HepG2 (cell line): ENCODE results near the gene COL27A1. TPM values are rescaled to one million over a fixed set of nuclear protein-coding genes. Genes with fewer than 3 reads are reported as not detected.

Source experiments
- ATAC-seq: fragments of 200-7000 bp; cut with Tn5 transposase; 3 replicates; pipeline ENCODE4 v1.9.1; 2020; ENCODE audit warnings: mild to moderate bottlenecking, moderate library complexity
- BruUV-seq: library from RNA; stranded (reverse); fragments of 400-500 nt; replicated peaks from 2 replicates; lab custom pipeline; 2021; lab: Mats Ljungman, UMichigan
- CTCF ChIA-PET: fragments of 300-600 bp; formaldehyde crosslinking; extraction: SDS; loops from one replicate; lab custom pipeline; 2021; ENCODE audit warnings: low total read pairs, inconsistent platforms, low intra/inter-chr PET ratio; lab: Yijun Ruan, JAX
- POLR2A ChIA-PET: fragments of 350-600 bp; sonication (Branson Sonifier 250); formaldehyde crosslinking; loops from one replicate; lab custom pipeline; 2020; ENCODE audit warnings: antibody characterized with exemption, inconsistent platforms; lab: Yijun Ruan, JAX
- DNase-seq: peaks from one replicate; pipeline ENCODE4 v3.0.0-alpha.2; 2015; ENCODE audit warnings: low spot score
- FAIRE-seq: peaks from 3 replicates; lab custom pipeline; 2011; peaks lifted over from hg19 to GRCh38; lab: Jason Lieb, UNC
- H2AFZ ChIP-seq: one replicate; pipeline ENCODE4 v1.6.1; 2011; ENCODE audit warnings: low read length, inconsistent platforms
- H3K27ac ChIP-seq: fragments of 300-600 bp; 3 replicates; pipeline ENCODE4 v1.8.0; 2011; ENCODE audit warnings: mixed run types, mild to moderate bottlenecking, mixed read lengths, low read length, inconsistent platforms; ENCODE audit not compliant: insufficient read depth; ENCODE audit errors: extremely low read length
- H3K27me3 ChIP-seq, 2 experiments: fragments of 200-600 bp in 1 of 2; 2 replicates in 1 of 2; 3 replicates in 1 of 2; pipeline versions ENCODE4 v1.6.0 to v1.8.0; 2011; ENCODE audit warnings: low read length in 2 of 2, mild to moderate bottlenecking in 2 of 2, moderate library complexity in 2 of 2, inconsistent platforms in 1 of 2; ENCODE audit not compliant: insufficient read depth in 2 of 2, control insufficient read depth in 1 of 2
- H3K36me3 ChIP-seq, 2 experiments: fragments of 200-600 bp in 1 of 2; replicated peaks in 1 of 2; 2 replicates in 1 of 2; 3 replicates in 1 of 2; pipeline versions ENCODE4 v1.5.1 to v1.8.0; 2011; ENCODE audit warnings: low read length in 2 of 2, inconsistent platforms in 1 of 2; ENCODE audit not compliant: insufficient read depth in 2 of 2, control insufficient read depth in 1 of 2
- H3K4me1 ChIP-seq: 2 replicates; pipeline ENCODE4 v1.5.1; 2012; ENCODE audit warnings: low read length, inconsistent platforms; ENCODE audit not compliant: insufficient read depth
- H3K4me2 ChIP-seq: 2 replicates; pipeline ENCODE4 v1.6.0; 2011; ENCODE audit warnings: low read depth, low read length, inconsistent platforms
- H3K4me3 ChIP-seq, 3 experiments: fragments of 200-600 bp in 1 of 3; sonication (generic), shearing (Covaris generic) in 1 of 3; replicated peaks in 1 of 3; 2 replicates each; pipeline ENCODE4 v1.5.1; 2011 to 2016; ENCODE audit warnings: low read length in 3 of 3, inconsistent platforms in 2 of 3, low read depth in 2 of 3, mild to moderate bottlenecking in 2 of 3, control low read depth in 1 of 3, mixed read lengths in 1 of 3; ENCODE audit not compliant: insufficient read depth in 1 of 3
- H3K79me2 ChIP-seq: one replicate; pipeline ENCODE4 v1.6.1; 2011; ENCODE audit warnings: low read length, inconsistent platforms; ENCODE audit not compliant: insufficient read depth
- H3K9ac ChIP-seq: 2 replicates; pipeline ENCODE4 v1.6.0; 2011; ENCODE audit warnings: mild to moderate bottlenecking, low read depth, low read length, inconsistent platforms; ENCODE audit not compliant: insufficient read depth
- H3K9me3 ChIP-seq: 2 replicates; pipeline ENCODE4 v1.5.1; 2012; ENCODE audit warnings: mild to moderate bottlenecking, low read length
- H4K20me1 ChIP-seq: 2 replicates; pipeline ENCODE4 v1.6.0; 2011; ENCODE audit warnings: inconsistent platforms, mild to moderate bottlenecking, low read length, moderate library complexity; ENCODE audit not compliant: insufficient read depth
- HMGXB4 ChIP-seq, 2 experiments: sonication (generic) in 1 of 2; formaldehyde crosslinking in 1 of 2; IDR thresholded peaks; 2 replicates each; pipeline versions ENCODE4 v1.4.0 to v1.6.1; 2018 to 2020; ENCODE audit warnings: missing genetic modification reagents in 2 of 2, borderline replicate concordance in 1 of 2, low read depth in 1 of 2, mild to moderate bottlenecking in 1 of 2, missing biosample characterization in 1 of 2
- RBM22 ChIP-seq: fragments of 200-400 bp; formaldehyde crosslinking; optimal IDR thresholded peaks from 2 replicates; pipeline ENCODE3; 2017; ENCODE audit warnings: mild to moderate bottlenecking, low read length, moderate library complexity
- SNAPC4 ChIP-seq: sonication (generic); formaldehyde crosslinking; IDR thresholded peaks from 2 replicates; pipeline ENCODE4 v1.4.0; 2020; ENCODE audit warnings: mild to moderate bottlenecking, missing genetic modification reagents
- TOPORS ChIP-seq: sonication (generic); formaldehyde crosslinking; IDR thresholded peaks from 2 replicates; pipeline ENCODE4 v1.8.0; 2023; ENCODE audit warnings: mild to moderate bottlenecking, missing genetic modification reagents
- WGBS: methylation state at CpG from one replicate; pipeline ENCODE4 v1.1.6; 2017; ENCODE audit warnings: low lambda C conversion rate; 5-methylcytosine and 5-hydroxymethylcytosine counted together
- in situ Hi-C: cut with HindIII; loops from 2 replicates; pipeline ENCODE4 v1.10.0; 2017; ENCODE audit warnings: low pct_unique_long_range_greater_than_20kb; ENCODE audit not compliant: extremely low pct_ligation_motif_present
- intact Hi-C: fragments of 100-400 bp; cut with micrococcal nuclease; formaldehyde crosslinking; loops from one replicate; pipeline ENCODE4 v1.10.0; 2022; ENCODE audit not compliant: unreplicated experiment
- polyA plus RNA-seq, 8 experiments: library from polyadenylated mRNA; depleted of rRNA in 3 of 8; stranded (reverse) in 7 of 8; unstranded in 1 of 8; fragments of >200 nt; fragmentation: Illumina TruSeq in 4 of 8; extraction: Trizol in 4 of 8; gene quantifications; 2 replicates each; pipeline versions ENCODE4 v1.2.1 to v1.2.3, GENCODE V29; 2011 to 2016; ENCODE audit warnings: low read depth in 4 of 8, missing spikeins in 1 of 8, mixed read lengths in 1 of 8; ENCODE audit not compliant: insufficient read depth in 1 of 8
- total RNA-seq, 5 experiments: library from RNA; depleted of rRNA; stranded (reverse); fragments of >200 nt; fragmentation: Illumina TruSeq; extraction: Trizol; gene quantifications; 2 replicates each; pipeline ENCODE4 v1.2.3, GENCODE V29; 2016; ENCODE audit warnings: low read depth in 1 of 5
- TF ChIP-seq, protein P1 (sequence below): sonication (generic); formaldehyde crosslinking; IDR thresholded peaks from 2 replicates; pipeline ENCODE4 v1.4.0; 2020; ENCODE audit warnings: missing genetic modification reagents

COL27A1 gene
- total and polyA plus RNA-seq, 2 of the 13 experiments (the other 11 are each of a cell fraction or from before 2014, with no cell fraction given), result 71.3 to 89.1 TPM

- H3K9me3 ChIP-seq, result no peaks in the 10 kb centered on the region
- no peaks in the 10 kb centered on the region for H4K20me1 ChIP-seq
- CTCF ChIA-PET, result no interaction called here
- WGBS, result 84% methylated on average over 8 of the region's 8 CpGs
- TF ChIP-seq SNAPC4, result no peak
- TF ChIP-seq, protein P1, sequence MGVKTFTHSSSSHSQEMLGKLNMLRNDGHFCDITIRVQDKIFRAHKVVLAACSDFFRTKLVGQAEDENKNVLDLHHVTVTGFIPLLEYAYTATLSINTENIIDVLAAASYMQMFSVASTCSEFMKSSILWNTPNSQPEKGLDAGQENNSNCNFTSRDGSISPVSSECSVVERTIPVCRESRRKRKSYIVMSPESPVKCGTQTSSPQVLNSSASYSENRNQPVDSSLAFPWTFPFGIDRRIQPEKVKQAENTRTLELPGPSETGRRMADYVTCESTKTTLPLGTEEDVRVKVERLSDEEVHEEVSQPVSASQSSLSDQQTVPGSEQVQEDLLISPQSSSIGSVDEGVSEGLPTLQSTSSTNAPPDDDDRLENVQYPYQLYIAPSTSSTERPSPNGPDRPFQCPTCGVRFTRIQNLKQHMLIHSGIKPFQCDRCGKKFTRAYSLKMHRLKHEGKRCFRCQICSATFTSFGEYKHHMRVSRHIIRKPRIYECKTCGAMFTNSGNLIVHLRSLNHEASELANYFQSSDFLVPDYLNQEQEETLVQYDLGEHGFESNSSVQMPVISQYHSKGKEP (CRISPR knock-in tag), result no peak
- no peak for TF ChIP-seq HMGXB4 (CRISPR knock-in tag; IDR thresholded peaks at IDR 0.05; ENCODE audit: borderline replicate concordance in 1 of 2, low read depth in 1 of 2)
- peak; percentile 92 for TF ChIP-seq RBM22
- no peak for TF ChIP-seq TOPORS
- TF ChIP-seq, all 625 proteins: peak for 1
- no peak overlapping the region for H3K27ac ChIP-seq
- POLR2A ChIA-PET, result no interaction called here
- peaks cover 23 to 31% of the 10 kb centered on the region in 2 experiments for H3K36me3 ChIP-seq
- no peak overlapping the region for H3K4me2 ChIP-seq
- FAIRE-seq, result no peak
- DNase-seq, result no peak
- H3K9ac ChIP-seq, result no peak overlapping the region
- no peaks in the 10 kb centered on the region for H3K27me3 ChIP-seq
- H3K79me2 ChIP-seq, result no peaks in the 10 kb centered on the region
- BruUV-seq, result no TSS peak
- H3K4me1 ChIP-seq, result peaks cover under 1% of the 10 kb centered on the region
- H2AFZ ChIP-seq, result no peak overlapping the region
- in situ Hi-C loops, result no loop called here
- ATAC-seq, result no peak
- intact Hi-C loops, result no loop called here
- no peak overlapping the region for H3K4me3 ChIP-seq
Measured at GRCh38 chr9:114312513-114312875, 157.2 kb downstream of the COL27A1 start.
